GM12878 (cell line): ENCODE results near the gene GPALPP1. TPM values are rescaled to one million over a fixed set of nuclear protein-coding genes. Genes with fewer than 3 reads are reported as not detected.

Experiments
- ATAC-seq: fragments of 200-7000 bp; cut with Tn5 transposase; 3 replicates; pipeline ENCODE4 v1.9.1; 2020; ENCODE audit warnings: mild to moderate bottlenecking, moderate library complexity
- BruUV-seq: library from RNA; stranded (reverse); fragments of 400-500 nt; replicated peaks from 2 replicates; lab custom pipeline; 2021; lab: Mats Ljungman, UMichigan
- CTCF ChIA-PET: fragments of 300-600 bp; sonication (Branson Sonifier 250); formaldehyde crosslinking; extraction: SDS; loops from one replicate; lab custom pipeline; 2021; ENCODE audit warnings: inconsistent platforms; lab: Yijun Ruan, JAX
- POLR2A ChIA-PET: fragments of 350-600 bp; formaldehyde crosslinking; extraction: SDS; loops from one replicate; lab custom pipeline; 2021; ENCODE audit warnings: inconsistent platforms; lab: Charles Lee
- RAD21 ChIA-PET: fragments of 300-600 bp; sonication (Branson Sonifier 250); formaldehyde crosslinking; loops from one replicate; lab custom pipeline; 2023; ENCODE audit warnings: antibody characterized with exemption; ENCODE audit not compliant: unreplicated experiment; lab: Charles Lee
- SMC1A ChIA-PET: fragments of 300-600 bp; sonication (Branson Sonifier 250); formaldehyde crosslinking; loops from one replicate; lab custom pipeline; 2023; ENCODE audit not compliant: unreplicated experiment, uncharacterized antibody; lab: Charles Lee
- DNase-seq: peaks from one replicate; pipeline ENCODE4 v3.0.0-alpha.2; 2011; ENCODE audit warnings: low read depth, low spot score
- FAIRE-seq: peaks from 3 replicates; lab custom pipeline; 2011; peaks lifted over from hg19 to GRCh38; lab: Jason Lieb, UNC
- H2AFZ ChIP-seq: 2 replicates; pipeline ENCODE4 v1.6.0; 2011; ENCODE audit warnings: low read depth, low read length, control low read depth; ENCODE audit not compliant: control insufficient read depth
- H3K27ac ChIP-seq: 2 replicates; pipeline ENCODE4 v1.5.1; 2011; ENCODE audit warnings: control low read depth; ENCODE audit not compliant: control insufficient read depth, insufficient read depth
- H3K27me3 ChIP-seq, 2 experiments: replicated peaks in 1 of 2; 2 replicates each; pipeline versions ENCODE4 v1.6.0 to v1.6.1; 2011; ENCODE audit warnings: low read length in 1 of 2; ENCODE audit not compliant: control insufficient read depth in 2 of 2, insufficient read depth in 2 of 2
- H3K36me3 ChIP-seq, 2 experiments: 2 replicates each; pipeline ENCODE4 v1.5.1; 2011; ENCODE audit warnings: low read length in 1 of 2; ENCODE audit not compliant: control insufficient read depth in 2 of 2, insufficient read depth in 2 of 2
- H3K4me1 ChIP-seq: 2 replicates; pipeline ENCODE4 v1.6.1; 2011; ENCODE audit warnings: mild to moderate bottlenecking, low read length, moderate library complexity, mixed read lengths; ENCODE audit not compliant: control insufficient read depth, insufficient read depth
- H3K4me2 ChIP-seq: 2 replicates; pipeline ENCODE4 v1.6.0; 2011; ENCODE audit warnings: control low read depth; ENCODE audit not compliant: control insufficient read depth, insufficient read depth
- H3K4me3 ChIP-seq: fragments of 200-600 bp; sonication (generic); 2 replicates; pipeline ENCODE4 v1.5.1; 2016
- H3K79me2 ChIP-seq: 2 replicates; pipeline ENCODE4 v1.6.0; 2011; ENCODE audit warnings: low read length; ENCODE audit not compliant: control insufficient read depth, insufficient read depth
- H3K9ac ChIP-seq: 2 replicates; pipeline ENCODE4 v1.8.0; 2011; ENCODE audit warnings: low read length, control low read depth, mixed read lengths; ENCODE audit not compliant: control insufficient read depth, insufficient read depth
- H3K9me3 ChIP-seq: replicated peaks from 3 replicates; pipeline ENCODE4 v1.5.1; 2011; ENCODE audit warnings: mild to moderate bottlenecking, low read length; ENCODE audit not compliant: control insufficient read depth, insufficient read depth
- H4K20me1 ChIP-seq: 2 replicates; pipeline ENCODE4 v1.6.0; 2011; ENCODE audit not compliant: control insufficient read depth, insufficient read depth
- BCL11A ChIP-seq: IDR thresholded peaks from 2 replicates; pipeline ENCODE4 v1.6.1; 2011; ENCODE audit warnings: low read depth, low read length
- FOXK2 ChIP-seq: fragments of 450-650 bp; IDR thresholded peaks from 2 replicates; pipeline ENCODE4 v1.6.1; 2017; ENCODE audit warnings: mild to moderate bottlenecking, moderate library complexity
- IRF4 ChIP-seq: IDR thresholded peaks from 2 replicates; pipeline ENCODE4 v1.6.1; 2011; ENCODE audit warnings: low read depth, low read length
- ZNF384 ChIP-seq: IDR thresholded peaks from 2 replicates; pipeline ENCODE4 v1.6.1; 2012; ENCODE audit warnings: low read depth, mild to moderate bottlenecking, low read length, improper control_type of control experiment, borderline replicate concordance
- WGBS: methylation state at CpG from one replicate; pipeline ENCODE4 v1.1.6; 2016; ENCODE audit warnings: low lambda C conversion rate; ENCODE audit not compliant: insufficient replicate concordance, insufficient coverage; ENCODE audit errors: missing lambda C conversion rate; 5-methylcytosine and 5-hydroxymethylcytosine counted together
- in situ Hi-C: fragments of 300-500 bp; cut with MboI; formaldehyde crosslinking; loops from 9 replicates; pipeline ENCODE4 v1.14.3; 2018; ENCODE audit warnings: mixed read lengths
- intact Hi-C: fragments of 100-400 bp; cut with micrococcal nuclease; formaldehyde crosslinking; loops from one replicate; pipeline ENCODE4 v1.14.2; 2022; ENCODE audit not compliant: unreplicated experiment
- polyA plus RNA-seq, 11 experiments: library from polyadenylated mRNA; depleted of rRNA in 4 of 11; unstranded in 6 of 11; stranded (reverse) in 5 of 11; fragments of >200 nt; fragmentation: Nextera tagmentation in 4 of 11; fragmentation: Illumina TruSeq in 1 of 11; extraction: Ambion mirVana in 4 of 11; extraction: Trizol in 1 of 11; gene quantifications; 1 replicate in 1 of 11; 2 replicates in 10 of 11; pipeline versions ENCODE4 v1.2.1 to v1.2.3, GENCODE V29; 2011 to 2016; ENCODE audit warnings: inconsistent platforms in 2 of 11, missing spikeins in 2 of 11, low read depth in 1 of 11
- total RNA-seq, 4 experiments: library from RNA; depleted of rRNA in 3 of 4; stranded (reverse); fragments of >200 nt in 3 of 4; fragmentation: Illumina TruSeq in 1 of 4; extraction: Trizol in 1 of 4; gene quantifications; 2 replicates each; pipeline versions ENCODE4 v1.2.1 to v1.2.3, GENCODE V29; 2013 to 2021
- TF ChIP-seq, protein P1 (sequence below): IDR thresholded peaks from 2 replicates; pipeline ENCODE4 v1.6.1; 2011; ENCODE audit warnings: borderline replicate concordance, low read depth, mild to moderate bottlenecking, moderate library complexity, low read length; ENCODE audit not compliant: insufficient read depth, poor library complexity, severe bottlenecking

Gene GPALPP1
- total and polyA plus RNA-seq, 10 of the 15 experiments (the other 5 are each of a cell fraction or from before 2014, with no cell fraction given) = 14.2 to 32.4 (median 27.9) TPM

DNA sequence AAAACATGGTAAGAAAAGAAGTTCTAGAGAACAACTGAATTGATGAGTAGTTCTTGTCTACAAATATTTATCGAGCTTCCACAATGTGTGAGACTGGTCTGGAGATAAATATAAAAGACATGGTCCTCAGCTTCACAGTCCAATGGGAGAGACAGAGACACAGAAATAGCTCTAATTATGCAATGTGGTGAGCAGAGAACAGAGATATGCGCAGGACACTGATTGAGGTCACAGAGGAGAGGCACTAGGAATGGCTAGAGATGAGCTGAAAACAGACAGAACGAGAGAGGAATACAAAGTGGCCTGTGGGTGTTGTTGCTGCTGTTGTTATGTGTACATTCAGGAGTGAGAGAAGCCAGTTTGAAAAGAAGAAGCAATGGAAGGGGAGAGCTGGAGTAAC lies 53.2 kb downstream of the GPALPP1 start:
- ChIA-PET CTCF (interaction anchor here (0.5 to 2.9 kb wide), 2 partner anchors 15 to 266 kb away, joined by 3 to 22 read pairs; no protein-coding TSS in a partner anchor), SMC1A (interaction anchor here (2.4 to 3.4 kb wide), 2 partner anchors 239 to 266 kb away, joined by 11 to 17 read pairs; no protein-coding TSS in a partner anchor), POLR2A (no interaction called here), RAD21 (interaction anchor here (1.2 to 1.9 kb wide), 2 partner anchors 68 to 239 kb away, joined by 4 read pairs; no protein-coding TSS in a partner anchor)
- Histone ChIP-seq H3K4me3 (no peak overlapping the region), H3K36me3 (no peaks in the 10 kb centered on the region; a peak in 1 of 4 replicates), H3K9me3 (no peaks in the 10 kb centered on the region), H3K9ac (no peak overlapping the region), H3K4me1 (no peaks in the 10 kb centered on the region), H3K4me2 (no peak overlapping the region), H3K27ac (no peak overlapping the region), H4K20me1 (no peaks in the 10 kb centered on the region), H2AFZ (no peak overlapping the region), H3K27me3 (no peaks in the 10 kb centered on the region), H3K79me2 (no peaks in the 10 kb centered on the region)
- in situ Hi-C loops (no loop called here), intact Hi-C loops (no loop called here)
- WGBS = 94% methylated on average over 3 of the region's 3 CpGs
- ATAC-seq (no peak), FAIRE-seq (no peak), DNase-seq (no peak)
- BruUV-seq = no TSS peak
- no peak for TF ChIP-seq FOXK2
- TF ChIP-seq IRF4 = no peak
- TF ChIP-seq BCL11A = no peak
- TF ChIP-seq ZNF384 = no peak
- TF ChIP-seq, protein P1, sequence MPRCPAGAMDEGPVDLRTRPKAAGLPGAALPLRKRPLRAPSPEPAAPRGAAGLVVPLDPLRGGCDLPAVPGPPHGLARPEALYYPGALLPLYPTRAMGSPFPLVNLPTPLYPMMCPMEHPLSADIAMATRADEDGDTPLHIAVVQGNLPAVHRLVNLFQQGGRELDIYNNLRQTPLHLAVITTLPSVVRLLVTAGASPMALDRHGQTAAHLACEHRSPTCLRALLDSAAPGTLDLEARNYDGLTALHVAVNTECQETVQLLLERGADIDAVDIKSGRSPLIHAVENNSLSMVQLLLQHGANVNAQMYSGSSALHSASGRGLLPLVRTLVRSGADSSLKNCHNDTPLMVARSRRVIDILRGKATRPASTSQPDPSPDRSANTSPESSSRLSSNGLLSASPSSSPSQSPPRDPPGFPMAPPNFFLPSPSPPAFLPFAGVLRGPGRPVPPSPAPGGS = no peak
